ENCODE measurements around the gene B3GNT5.

The B3GNT5 gene

DNA sequence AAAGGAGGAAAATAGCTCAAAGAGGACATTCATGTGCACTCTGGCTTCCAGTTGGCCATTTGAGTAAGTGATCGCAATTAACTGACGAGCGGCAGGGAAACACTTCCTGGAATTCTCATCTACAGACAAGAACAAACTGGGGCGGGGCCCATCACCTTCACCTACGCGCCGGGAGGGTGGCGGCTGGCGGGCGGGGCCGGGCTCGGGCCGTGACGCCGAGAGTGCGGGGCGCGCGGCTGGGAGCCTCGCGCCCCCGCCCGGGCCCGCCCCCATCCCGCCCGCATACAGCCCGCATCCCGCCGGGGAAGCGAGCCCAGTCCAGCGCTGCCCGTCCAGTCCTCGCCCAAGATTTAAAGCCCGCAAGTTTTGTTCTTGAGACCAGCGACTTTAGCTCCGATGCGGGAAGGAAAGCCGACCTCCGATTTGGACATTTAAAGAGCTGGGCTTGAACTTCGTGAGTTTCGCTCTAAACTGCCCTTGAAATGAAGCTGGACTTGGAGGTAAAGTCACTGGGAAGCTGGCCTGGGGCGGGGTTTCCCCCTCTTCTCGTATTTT, at the start of gene B3GNT5:
Gene B3GNT5, plus strand, starts transcription at position 281 of the 555 bp plus-strand sequence. CDS start 16,546 bp downstream, outside the sequence.
- H3K27ac ChIP-seq, result peak within 1 kb of the TSS; percentile 95
- no peak for TF ChIP-seq CTCF (conservative IDR thresholded peaks at IDR 0.05)

DNA sequence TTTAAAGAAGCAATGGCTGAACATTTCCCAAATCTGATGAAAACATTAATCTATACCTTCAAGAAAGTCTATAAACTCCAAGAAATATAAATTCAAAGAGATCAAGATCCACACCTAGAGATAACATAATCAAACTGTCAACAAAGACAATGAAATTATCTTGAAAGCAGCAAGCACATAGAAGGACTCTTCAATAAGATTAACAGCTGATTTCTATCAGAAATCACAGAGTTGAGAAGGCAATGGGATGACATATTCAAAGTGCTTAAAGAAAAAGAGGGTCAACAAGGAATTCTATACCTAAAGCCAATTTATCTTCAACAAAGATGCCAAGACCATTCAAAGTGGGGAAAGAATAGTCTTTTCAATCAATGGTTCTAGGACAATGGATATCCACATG, 49.4 kb upstream of the B3GNT5 start:
- H3K27ac ChIP-seq, result no peak overlapping the region
- TF ChIP-seq CTCF (conservative IDR thresholded peaks at IDR 0.05), result no peak

GRCh38 chr3:183208260-183208659, 44.8 kb upstream of the B3GNT5 start:
- no peak overlapping the region for H3K27ac ChIP-seq
- no peak for TF ChIP-seq CTCF (conservative IDR thresholded peaks at IDR 0.05)

GRCh38 chr3:183208800-183209199, 44.3 kb upstream of the B3GNT5 start:
- TF ChIP-seq CTCF (conservative IDR thresholded peaks at IDR 0.05), result no peak
- no peak overlapping the region for H3K27ac ChIP-seq

DNA sequence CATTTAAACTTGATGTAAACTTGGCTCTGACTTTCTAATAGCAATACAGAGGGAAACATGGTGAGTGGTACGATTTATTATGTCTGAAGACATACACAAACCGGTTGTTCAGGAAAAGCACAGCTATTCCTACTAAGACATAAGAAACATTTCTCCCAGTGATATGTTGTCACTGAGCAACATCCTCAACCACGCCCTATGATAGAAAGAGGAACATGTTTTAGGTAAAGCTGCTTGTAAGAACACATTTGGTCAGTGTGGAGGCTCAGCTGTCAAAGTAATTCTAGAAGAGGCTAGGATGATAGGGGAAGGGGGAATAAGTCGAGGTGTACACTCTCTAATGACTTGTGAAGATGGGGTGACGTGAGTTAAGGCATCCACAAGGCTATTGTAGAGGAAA, 42.7 kb upstream of the B3GNT5 start:
- no peak for TF ChIP-seq CTCF (conservative IDR thresholded peaks at IDR 0.05)
- H3K27ac ChIP-seq, result no peak overlapping the region

GRCh38 chr3:183210862-183211341, 42.2 kb upstream of the B3GNT5 start:
- TF ChIP-seq CTCF (conservative IDR thresholded peaks at IDR 0.05), result no peak
- no peak overlapping the region for H3K27ac ChIP-seq

DNA sequence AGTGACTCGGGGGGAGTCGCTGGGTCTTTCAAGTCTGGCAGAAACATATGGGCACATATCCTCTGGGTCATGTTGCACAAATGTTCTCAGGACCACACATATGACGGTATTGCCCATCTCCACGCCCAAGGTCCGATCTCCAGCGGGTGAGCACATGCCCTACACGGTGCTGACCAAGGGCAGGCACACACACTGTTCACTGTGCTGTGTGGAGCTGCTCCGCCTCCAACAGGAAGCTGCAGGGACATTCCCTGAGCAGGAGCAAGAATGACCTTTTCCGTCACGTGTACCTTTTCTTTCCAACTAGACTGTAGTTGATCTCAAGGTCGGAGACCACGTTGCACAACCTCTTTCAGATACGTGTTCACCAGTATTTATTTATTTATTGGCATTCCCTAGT, 41.7 kb upstream of the B3GNT5 start:
- no peak for TF ChIP-seq CTCF (conservative IDR thresholded peaks at IDR 0.05)
- H3K27ac ChIP-seq, result no peak overlapping the region

All from VCaP (cell line).